Liver (tissue), 3 donors: Measurements from ENCODE around the gene TXK.

Experiments used
- ATF3 ChIP-seq: IDR thresholded peaks from 2 replicates; pipeline ENCODE4 v1.6.1; 2016; ENCODE audit warnings: antibody characterized with exemption
- CTCF ChIP-seq: fragments of 150-350 bp; IDR thresholded peaks from 2 replicates; pipeline ENCODE4 v1.5.1; 2017; ENCODE audit warnings: improper control_type of control experiment, low read depth, low read length; ENCODE audit not compliant: missing input control
- GABPA ChIP-seq, 2 donors: IDR thresholded peaks in 1 of 2; conservative IDR thresholded peaks in 1 of 2; 2 replicates each; pipeline ENCODE4 v1.6.1; 2016; ENCODE audit warnings: antibody characterized with exemption in 2 of 2, mild to moderate bottlenecking in 1 of 2, moderate library complexity in 1 of 2
- RAD21 ChIP-seq, 2 donors: IDR thresholded peaks; 2 replicates each; pipeline ENCODE4 v1.6.1; 2016; ENCODE audit warnings: antibody characterized with exemption in 2 of 2, mild to moderate bottlenecking in 2 of 2
- TF ChIP-seq, protein P1 (sequence below): IDR thresholded peaks from 2 replicates; pipeline ENCODE4 v1.6.1; 2016; ENCODE audit warnings: antibody characterized with exemption, mild to moderate bottlenecking
- donor health status: healthy.
- donor health status: healthy.

GRCh38 chr4:48033825-48034413, 100.1 kb downstream of the TXK start:
- TF ChIP-seq RAD21 (IDR thresholded peaks at IDR 0.05) = peak; percentile 56 to 77
- peak; percentile 55 for TF ChIP-seq CTCF
- TF ChIP-seq GABPA (IDR thresholded peaks at IDR 0.05 in 1 of 2, conservative IDR thresholded peaks at IDR 0.05 in 1 of 2) = no peak
- TF ChIP-seq, protein P1, sequence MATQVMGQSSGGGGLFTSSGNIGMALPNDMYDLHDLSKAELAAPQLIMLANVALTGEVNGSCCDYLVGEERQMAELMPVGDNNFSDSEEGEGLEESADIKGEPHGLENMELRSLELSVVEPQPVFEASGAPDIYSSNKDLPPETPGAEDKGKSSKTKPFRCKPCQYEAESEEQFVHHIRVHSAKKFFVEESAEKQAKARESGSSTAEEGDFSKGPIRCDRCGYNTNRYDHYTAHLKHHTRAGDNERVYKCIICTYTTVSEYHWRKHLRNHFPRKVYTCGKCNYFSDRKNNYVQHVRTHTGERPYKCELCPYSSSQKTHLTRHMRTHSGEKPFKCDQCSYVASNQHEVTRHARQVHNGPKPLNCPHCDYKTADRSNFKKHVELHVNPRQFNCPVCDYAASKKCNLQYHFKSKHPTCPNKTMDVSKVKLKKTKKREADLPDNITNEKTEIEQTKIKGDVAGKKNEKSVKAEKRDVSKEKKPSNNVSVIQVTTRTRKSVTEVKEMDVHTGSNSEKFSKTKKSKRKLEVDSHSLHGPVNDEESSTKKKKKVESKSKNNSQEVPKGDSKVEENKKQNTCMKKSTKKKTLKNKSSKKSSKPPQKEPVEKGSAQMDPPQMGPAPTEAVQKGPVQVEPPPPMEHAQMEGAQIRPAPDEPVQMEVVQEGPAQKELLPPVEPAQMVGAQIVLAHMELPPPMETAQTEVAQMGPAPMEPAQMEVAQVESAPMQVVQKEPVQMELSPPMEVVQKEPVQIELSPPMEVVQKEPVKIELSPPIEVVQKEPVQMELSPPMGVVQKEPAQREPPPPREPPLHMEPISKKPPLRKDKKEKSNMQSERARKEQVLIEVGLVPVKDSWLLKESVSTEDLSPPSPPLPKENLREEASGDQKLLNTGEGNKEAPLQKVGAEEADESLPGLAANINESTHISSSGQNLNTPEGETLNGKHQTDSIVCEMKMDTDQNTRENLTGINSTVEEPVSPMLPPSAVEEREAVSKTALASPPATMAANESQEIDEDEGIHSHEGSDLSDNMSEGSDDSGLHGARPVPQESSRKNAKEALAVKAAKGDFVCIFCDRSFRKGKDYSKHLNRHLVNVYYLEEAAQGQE = no peak
- TF ChIP-seq ATF3 = no peak
